ENCODE measurements around the gene KLHL7.
"Not testable (repeated sequence)": the region's sequence is repeated elsewhere in the genome, so short reads cannot be mapped to it uniquely, and the experiment has no call there.

- TF ChIP-seq CTCF (IDR thresholded peaks at IDR 0.05; ENCODE audit: borderline replicate concordance, extremely low read depth, low read length, poor library complexity, severe bottlenecking); EZH2 (IDR thresholded peaks at IDR 0.05; ENCODE audit: borderline replicate concordance, low read depth, low read length, severe bottlenecking): not testable (repeated sequence)
Observed at GRCh38 chr7:23197745-23198144, 92.2 kb downstream of the KLHL7 start.

All from DND-41 (cell line).